ENCODE data around the gene SOX1.

GRCh38 chr13:112119192-112120030 is 52.5 kb downstream of the SOX1 start:
- no peak for TF ChIP-seq PPARG (CRISPR knock-in tag; conservative IDR thresholded peaks at IDR 0.05)
- TF ChIP-seq SP2 (CRISPR knock-in tag; IDR thresholded peaks at IDR 0.05), result no peak
- TF ChIP-seq SMAD9 (CRISPR knock-in tag; IDR thresholded peaks at IDR 0.05), result no peak
- TF ChIP-seq ZNF674 (CRISPR knock-in tag; IDR thresholded peaks at IDR 0.05; ENCODE audit: low read depth), result no peak
- no peak for TF ChIP-seq ZNF24 (IDR thresholded peaks at IDR 0.05)
- TF ChIP-seq, protein P1, sequence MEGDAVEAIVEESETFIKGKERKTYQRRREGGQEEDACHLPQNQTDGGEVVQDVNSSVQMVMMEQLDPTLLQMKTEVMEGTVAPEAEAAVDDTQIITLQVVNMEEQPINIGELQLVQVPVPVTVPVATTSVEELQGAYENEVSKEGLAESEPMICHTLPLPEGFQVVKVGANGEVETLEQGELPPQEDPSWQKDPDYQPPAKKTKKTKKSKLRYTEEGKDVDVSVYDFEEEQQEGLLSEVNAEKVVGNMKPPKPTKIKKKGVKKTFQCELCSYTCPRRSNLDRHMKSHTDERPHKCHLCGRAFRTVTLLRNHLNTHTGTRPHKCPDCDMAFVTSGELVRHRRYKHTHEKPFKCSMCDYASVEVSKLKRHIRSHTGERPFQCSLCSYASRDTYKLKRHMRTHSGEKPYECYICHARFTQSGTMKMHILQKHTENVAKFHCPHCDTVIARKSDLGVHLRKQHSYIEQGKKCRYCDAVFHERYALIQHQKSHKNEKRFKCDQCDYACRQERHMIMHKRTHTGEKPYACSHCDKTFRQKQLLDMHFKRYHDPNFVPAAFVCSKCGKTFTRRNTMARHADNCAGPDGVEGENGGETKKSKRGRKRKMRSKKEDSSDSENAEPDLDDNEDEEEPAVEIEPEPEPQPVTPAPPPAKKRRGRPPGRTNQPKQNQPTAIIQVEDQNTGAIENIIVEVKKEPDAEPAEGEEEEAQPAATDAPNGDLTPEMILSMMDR (CRISPR knock-in tag; IDR thresholded peaks at IDR 0.05), result no peak
- no peak for TF ChIP-seq NR1H2 (CRISPR knock-in tag; IDR thresholded peaks at IDR 0.05; ENCODE audit: borderline replicate concordance, low read depth)
- no peak for TF ChIP-seq NR2C2 (CRISPR knock-in tag; IDR thresholded peaks at IDR 0.05; ENCODE audit: borderline replicate concordance)
- no peak for TF ChIP-seq U2AF2 (IDR thresholded peaks at IDR 0.05; ENCODE audit: low read depth, low read length)
